Measurements from ENCODE around the gene P2RX6.
A peak's percentile ranks its signal among the peaks of the same experiment; 100 is the strongest.

P2RX6 gene

DNA sequence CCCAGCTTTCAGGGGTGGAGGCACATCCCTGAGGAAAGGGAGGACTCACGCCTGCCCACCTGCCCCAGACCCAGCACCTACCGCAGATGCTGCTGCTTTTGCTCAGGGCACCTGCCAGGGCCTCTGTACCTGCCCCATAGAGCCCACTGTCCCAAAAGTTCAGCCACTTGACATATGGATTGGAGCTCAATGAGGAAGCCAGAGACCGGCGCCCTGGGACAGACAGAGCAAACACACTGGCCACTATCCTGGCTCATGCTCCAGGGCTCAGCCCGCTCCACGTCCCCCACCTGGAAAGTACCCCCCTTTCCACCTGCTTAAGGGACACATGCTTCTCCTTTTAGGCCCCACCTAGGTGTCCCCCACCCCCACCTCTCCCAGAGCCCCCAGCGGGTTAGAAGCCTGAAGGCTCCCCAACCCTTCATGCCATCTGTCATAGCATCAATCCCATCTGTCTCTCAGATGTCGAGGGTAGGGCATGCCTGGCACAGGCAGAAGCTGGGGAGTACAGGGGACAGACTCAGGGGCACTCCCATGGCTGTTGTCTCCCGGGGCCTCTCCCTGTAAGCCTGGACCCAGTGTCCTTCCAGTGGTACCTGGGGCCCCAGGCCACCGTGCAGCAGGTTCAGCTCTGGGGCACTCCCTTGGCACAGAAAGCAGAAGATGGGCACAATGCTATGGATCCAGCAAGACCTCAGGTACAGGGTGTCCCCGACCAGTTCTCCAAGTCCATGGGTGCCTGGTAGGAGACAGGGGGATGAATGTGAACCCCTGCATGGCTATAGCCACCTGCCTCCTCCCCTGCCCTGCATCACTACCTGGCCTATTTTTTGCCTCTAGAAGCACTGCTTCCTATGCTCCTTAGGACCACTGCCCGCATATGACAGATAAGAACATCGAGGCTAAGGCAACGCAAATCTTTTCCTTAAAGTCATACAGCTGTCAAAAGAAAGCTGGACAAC lies 2.2 kb upstream of the P2RX6 start:
- no peak for DNase-seq (ENCODE audit: low read depth in 2 of 2)

DNA sequence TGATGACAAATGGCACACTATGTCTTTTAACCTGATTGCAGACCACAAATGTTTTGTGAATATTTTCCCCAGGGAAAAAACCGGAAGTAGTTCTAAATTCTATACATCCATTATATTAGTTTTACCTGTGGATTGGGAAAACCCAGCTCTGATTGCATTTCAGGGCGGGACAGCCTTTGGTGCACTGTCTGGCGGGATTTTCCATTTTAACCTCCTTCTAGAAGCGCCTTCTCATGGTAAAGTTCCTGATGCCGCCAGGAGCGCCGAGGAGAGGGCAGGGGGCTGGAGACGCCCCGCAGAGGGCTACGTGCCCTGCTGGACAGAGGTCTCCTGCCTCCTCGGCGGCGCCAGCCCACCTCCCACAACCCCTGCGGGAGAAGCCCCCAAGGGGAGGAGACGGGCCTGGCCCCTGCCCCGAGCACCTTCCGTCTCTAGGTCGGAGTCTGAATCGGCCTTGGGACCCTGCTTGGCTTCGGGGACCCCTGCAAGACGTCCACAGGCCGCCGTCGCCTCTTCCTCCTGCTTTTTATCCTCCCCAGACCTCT lies 1.2 kb upstream of the P2RX6 start:
- DNase-seq (ENCODE audit: low read depth in 2 of 2), result no peak

DNA sequence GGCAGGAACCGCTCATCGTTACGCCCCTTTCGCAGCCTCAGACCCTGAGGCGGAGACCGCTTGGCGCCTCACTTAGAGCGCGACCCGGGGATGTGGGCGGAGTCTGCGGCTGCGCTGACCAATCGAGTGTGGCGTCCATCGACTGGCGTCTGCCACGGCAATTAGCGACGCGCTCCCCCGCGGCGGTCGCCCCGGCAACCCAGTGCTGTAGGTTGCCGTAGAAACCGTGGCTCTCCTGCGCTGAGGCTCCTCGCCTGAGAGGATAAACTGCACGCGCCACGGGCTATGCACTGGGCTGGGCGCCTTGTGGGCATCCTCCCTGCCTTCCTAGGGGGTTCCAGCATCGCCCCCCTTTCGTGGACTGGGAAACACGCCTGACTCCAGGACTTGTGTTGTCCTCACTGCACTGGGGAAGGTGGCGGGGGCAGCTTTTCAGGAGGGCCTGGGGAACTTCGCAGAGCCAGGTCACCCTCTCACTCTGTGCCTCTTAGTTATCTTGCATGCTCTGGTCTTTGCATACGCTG lies 701 bp upstream of the P2RX6 start:
- peak; percentile 71 to 86 for DNase-seq (ENCODE audit: low read depth in 2 of 2)

DNA sequence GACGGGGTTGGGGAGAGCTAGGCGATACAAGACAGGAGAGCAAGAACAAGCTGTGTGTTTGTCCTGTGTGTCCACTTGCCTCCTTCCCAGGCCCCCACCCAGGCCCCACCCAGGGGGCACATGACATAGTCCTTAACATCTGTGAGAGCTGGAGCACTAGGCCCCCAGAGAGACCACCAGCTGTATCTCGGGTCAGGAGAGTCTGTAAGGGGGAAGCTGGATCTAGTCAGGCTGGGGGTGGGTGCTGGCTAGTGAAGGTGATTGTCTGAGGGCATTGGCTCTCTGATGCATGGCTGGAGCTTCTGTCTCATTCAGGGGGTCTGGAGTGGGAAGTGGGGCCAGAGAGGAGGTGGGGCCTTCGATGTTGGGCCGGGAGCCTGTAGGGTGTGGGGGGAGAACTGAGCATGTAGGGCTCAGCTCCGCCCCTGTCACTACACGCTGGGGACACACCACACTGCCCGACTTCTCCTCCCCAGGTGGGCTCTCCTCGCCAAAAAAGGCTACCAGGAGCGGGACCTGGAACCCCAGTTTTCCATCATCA lies 571 bp downstream of the P2RX6 start:
- DNase-seq (ENCODE audit: low read depth in 2 of 2), result no peak

DNA sequence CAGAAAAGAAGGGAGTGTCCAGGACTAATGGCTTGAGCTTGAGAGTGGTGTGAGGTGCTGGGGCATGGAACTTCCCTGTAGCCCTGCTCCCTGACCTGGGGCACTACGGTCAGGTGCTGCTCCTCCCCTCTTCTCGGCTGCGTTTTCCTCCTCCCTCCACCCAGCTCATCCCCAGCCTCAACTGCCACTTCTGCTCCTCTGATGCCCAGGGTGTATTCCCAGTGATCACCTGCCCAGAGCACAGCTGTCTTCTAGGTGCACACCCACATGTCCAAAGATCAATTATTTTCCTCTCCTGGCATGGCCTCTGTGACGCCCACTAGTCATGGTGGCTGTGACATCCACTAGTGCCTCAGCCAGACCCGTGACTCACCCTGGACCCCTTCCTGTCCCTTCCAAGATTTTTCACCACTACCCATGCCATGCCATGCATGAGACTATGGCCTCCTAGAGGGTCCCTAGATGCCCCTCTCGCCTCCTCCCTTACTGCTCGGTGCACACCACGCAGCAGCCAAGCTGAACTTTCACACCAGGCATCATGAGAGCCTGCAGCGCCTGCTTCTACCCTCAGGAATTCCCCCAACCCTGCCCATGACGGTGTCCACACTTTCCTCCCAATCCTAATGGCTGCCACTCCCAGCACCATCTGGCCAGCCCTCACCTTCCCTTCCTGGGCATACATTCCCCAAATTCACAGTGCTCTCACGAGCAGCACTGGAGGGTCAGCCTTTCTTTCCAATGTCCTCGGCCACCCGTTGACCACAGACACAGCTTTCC lies 1.9 kb downstream of the P2RX6 start:
- no peak for DNase-seq (ENCODE audit: low read depth in 2 of 2)

DNA sequence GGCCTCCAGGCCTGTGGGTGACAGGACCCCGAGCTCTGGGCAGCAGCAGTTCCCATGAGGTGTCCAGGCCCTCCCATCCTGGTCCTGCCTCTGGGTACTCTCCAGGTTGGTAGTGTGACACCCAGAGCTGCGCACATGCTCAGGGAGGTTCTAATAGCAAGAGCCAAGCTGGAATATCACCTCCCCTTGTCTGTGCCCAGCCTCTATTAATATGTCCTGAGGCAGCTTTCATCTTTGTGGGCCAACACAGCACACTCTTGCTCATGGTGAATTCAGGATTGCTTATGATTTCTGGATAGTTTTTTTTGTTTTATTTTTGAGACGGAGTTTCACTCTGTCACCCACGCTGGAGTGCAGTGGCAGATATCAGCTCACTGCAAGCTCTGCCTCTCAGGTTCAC lies 3.3 kb downstream of the P2RX6 start:
- DNase-seq (ENCODE audit: low read depth in 2 of 2), result no peak

DNA sequence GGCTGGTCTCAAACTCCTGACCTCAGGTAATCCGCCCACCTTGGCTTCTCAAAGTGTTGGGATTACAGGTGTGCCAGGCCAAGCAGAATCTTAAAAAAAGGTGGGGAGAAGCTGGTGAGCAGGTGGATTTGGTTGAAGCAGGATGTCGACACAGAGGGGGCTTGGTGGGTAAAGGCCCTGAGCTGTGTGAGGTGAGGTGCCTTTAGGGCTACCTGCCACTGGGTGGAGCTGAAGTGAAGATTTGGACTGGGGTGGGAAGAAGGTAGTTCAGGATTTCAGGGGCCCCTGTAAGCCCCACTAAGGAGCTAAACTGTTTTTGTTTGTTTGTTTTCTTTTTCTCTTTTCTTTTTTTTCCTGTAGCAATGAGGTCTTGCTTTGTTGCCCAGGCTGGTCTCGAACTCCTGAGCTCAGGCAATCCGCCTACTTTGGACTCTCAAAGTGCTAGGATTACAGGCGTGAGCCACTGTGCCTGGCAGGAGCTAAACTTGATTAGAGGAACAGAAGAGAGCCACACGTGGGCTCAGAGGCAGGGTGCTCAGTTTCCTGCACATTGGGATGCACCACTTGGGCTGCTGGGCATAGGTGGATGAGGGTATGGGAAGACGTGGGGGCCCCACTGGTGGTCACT lies 6.0 kb downstream of the P2RX6 start:
- DNase-seq (ENCODE audit: low read depth in 2 of 2), result no peak

DNA sequence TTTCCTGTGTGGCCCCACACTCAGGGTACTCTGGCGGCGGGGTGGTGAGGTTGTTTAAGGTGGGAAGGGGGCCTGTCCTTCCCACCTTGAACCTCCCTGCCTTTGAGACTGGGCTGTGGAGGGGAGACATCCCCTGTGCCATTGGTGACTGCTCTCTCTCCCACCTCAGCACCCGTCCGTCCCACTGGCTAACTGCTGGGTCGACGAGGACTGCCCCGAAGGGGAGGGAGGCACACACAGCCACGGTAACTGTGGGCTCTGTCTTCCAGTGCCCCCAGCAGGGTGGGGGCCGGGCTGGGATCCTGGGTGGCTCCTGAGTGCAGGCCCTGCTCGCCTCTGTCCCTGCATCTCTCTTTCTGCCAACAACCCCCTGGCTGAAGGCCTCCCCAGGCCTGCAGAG lies 7.5 kb downstream of the P2RX6 start:
- no peak for DNase-seq (ENCODE audit: low read depth in 2 of 2)

DNA sequence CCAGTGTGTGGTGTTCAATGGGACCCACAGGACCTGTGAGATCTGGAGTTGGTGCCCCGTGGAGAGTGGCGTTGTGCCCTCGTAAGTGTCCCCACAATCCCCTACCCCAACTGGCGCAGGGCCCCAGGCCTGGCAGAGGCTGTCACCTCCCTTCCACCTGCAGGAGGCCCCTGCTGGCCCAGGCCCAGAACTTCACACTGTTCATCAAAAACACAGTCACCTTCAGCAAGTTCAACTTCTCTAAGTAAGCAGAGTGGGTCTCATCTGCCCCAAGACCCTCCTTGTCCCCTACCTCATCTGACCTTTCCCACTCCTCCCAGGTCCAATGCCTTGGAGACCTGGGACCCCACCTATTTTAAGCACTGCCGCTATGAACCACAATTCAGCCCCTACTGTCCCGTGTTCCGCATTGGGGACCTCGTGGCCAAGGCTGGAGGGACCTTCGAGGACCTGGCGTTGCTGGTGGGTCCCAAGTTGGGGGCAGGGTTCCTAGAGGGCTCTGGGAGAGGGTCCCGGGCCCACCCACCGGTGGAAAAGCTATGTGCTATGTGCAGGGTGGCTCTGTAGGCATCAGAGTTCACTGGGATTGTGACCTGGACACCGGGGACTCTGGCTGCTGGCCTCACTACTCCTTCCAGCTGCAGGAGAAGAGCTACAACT lies 8.1 kb downstream of the P2RX6 start:
- no peak for DNase-seq (ENCODE audit: low read depth in 2 of 2)

DNA sequence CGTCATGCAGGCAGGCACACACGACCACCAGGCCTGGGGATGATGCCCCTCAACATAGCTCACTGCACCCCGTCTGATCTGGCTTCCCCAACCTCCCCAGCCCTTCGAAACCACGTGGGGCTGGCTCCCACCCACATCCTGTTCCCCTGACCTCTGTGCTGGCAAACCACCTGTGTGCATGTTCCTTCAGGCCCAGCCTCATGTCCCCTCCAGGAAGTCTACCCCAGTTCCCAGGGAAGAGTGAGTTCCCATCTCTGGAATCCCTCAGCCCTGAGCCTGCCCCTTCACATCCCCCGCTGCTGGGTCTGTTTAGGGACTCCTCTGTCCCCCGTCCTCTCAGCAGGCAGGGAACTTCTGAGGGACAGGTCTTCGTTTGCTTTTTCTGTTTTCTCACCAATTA lies 10.3 kb downstream of the P2RX6 start:
- no peak for DNase-seq (ENCODE audit: low read depth in 2 of 2)

DNA sequence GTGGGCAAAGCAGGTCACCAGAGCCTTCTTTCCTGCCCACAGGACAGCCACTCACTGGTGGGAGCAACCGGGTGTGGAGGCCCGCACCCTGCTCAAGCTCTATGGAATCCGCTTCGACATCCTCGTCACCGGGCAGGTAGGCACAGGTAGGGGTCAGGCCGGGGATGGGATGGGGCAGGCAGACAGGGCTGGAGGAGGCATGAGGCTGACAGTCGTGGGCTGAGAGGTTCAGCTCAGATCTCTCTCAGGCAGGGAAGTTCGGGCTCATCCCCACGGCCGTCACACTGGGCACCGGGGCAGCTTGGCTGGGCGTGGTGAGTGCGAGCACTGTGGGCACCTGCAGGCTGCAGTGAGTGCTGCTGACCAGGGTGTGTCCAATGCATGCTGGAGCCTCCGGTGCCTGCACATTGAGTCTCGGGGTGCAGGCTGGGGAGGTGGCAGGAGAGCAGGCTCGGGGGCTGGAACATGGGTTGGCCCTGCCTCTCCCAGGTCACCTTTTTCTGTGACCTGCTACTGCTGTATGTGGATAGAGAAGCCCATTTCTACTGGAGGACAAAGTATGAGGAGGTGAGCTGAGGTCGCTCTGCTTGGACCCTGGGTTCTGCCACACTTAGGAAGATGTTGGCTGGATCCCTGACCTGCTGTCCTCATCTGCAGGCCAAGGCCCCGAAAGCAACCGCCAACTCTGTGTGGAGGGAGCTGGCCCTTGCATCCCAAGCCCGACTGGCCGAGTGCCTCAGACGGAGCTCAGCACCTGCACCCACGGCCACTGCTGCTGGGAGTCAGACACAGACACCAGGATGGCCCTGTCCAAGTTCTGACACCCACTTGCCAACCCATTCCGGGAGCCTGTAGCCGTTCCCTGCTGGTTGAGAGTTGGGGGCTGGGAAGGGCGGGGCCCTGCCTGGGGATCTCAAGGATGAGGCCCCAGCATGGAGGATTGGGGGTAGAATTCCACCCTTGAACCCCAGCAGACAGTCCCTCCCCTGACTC lies 11.1 kb downstream of the P2RX6 start:
- DNase-seq (ENCODE audit: low read depth in 2 of 2), result no peak

DNA sequence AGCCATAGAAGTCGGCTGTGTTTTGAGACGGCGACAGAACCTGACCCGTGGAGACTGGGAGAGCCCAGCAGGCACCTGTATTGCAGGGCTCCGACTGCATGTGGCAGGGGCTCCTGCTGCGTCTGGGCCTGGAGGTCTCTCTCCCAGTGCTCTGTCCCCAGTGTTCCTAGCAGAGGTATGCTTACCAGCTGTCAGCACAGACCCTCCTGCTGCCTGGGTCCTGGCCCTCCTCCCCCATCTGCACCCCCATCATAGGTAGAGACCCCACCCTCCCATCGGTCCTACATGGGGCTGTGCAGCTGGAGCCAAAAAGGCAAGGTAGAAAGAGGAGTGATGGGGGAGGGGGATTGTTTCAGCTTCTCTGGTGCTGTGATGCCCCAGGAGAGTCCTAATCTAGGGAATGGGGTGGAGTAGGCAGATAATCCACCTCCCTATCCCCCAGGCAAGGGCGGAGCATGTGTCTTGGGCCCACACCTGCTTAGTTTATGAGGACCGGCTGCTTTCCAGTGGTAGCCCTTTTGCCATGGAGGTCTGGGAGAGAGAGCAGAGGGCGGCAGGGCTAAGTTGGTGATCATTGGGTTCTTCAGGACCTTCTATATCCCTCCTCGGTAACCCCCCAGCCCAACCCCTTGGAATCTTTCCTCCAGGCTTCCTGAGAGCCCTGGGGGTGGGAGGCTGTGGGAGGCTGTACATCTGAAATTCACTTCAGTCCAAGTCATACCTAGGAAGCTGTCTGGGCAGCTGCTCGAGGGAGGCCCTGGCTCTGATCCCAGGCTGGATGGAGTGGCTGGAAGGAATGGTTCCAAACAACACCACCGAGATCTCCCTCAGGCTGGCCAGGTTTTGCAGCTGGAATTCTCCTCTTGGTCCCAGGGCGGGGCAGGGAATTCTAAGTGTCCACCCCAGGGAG lies 12.1 kb downstream of the P2RX6 start:
- no peak for DNase-seq (ENCODE audit: low read depth in 2 of 2)

DNA sequence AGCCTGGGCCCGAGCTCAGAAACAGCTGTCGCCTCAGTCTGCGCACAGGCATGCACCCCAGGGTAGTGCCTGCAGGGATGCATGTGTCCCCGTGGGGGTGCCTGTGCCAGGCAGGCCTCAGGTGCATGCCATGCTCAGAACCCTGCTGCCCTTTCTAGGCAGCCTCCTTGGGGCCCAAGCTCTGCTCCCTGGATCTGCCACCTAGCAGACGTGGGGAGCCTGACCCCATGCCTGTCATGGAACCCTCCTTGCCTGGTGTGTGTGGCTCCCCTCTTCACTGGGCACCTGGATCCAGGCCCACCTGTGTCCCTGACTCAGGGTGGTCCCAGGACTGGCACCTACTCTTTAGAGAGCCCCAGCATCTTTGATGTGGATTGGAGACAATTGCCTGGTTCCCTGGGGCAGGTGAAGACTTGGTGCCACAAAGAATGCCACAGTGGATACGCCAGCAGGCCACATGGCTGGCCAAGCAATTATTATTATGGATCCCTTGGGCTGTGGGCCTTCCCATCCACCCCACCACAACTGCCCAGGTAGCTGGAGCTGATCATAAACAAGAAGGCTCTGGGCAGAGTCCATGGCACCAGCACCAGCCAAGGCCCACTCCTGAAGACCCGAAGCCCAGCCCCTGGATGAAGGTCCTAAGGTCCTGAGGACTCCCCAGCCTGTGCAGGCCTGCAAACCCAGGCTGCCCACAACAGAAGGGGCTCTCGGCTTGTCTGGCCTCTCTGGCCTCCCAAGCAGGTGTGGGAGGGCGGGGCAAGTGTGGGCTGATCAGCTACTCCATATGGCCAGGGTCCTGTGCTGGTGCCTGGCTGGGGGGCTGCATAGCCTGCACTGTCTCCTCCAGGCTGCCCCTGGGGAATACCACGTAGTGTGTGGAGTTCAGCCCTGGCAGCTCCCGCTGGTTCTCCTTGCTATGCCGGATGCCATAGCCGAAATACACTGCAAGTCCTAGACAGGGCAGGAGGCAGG lies 13.6 kb downstream of the P2RX6 start:
- DNase-seq (ENCODE audit: low read depth in 2 of 2), result no peak

DNA sequence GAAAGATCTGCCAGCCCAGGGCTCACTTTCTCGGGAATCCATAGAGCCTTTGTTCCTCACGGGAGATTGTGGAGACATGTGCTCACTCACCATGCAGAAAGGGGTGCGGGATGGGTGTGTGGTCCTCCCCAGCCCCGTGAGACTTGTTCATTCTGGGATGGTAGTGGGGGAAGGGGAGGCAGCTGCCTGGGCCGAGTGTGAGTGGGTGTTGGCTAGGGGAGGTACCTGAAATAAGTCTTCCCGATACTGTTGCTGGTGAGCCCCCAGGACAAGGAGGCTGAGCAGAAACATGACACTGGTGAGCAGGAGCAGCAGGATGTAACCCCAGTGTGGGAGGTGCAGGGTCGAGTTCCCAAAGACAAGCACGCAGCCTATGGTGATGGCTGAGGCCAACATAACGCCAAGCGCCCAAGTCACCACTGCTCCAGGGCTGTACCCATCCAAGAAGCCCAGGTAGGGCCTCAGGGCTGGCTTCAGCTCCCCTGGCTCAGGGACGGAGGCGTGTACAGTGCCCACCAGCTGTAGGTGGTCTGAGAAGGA lies 14.6 kb downstream of the P2RX6 start:
- DNase-seq (ENCODE audit: low read depth in 2 of 2), result no peak

DNA sequence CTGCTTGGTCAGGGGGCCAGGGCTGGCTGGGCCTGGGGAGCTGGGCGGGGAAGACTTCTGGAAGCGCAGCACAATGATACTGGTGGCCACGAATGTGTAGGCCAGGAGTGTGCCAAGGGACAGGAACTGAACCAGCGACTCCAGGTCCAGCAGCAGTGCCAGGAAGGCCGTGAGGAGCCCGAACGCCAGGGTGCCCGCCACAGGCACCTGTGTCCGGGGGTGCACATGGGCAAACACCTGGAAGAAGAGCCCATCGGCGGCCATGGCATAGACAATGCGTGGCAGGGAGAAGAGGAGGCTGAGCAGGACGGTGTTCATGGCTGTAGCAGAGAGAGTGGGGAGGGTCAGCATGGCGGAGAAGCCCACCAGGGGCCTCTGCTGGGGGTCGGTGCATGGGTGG lies 15.1 kb downstream of the P2RX6 start:
- no peak for DNase-seq (ENCODE audit: low read depth in 2 of 2)

DNA sequence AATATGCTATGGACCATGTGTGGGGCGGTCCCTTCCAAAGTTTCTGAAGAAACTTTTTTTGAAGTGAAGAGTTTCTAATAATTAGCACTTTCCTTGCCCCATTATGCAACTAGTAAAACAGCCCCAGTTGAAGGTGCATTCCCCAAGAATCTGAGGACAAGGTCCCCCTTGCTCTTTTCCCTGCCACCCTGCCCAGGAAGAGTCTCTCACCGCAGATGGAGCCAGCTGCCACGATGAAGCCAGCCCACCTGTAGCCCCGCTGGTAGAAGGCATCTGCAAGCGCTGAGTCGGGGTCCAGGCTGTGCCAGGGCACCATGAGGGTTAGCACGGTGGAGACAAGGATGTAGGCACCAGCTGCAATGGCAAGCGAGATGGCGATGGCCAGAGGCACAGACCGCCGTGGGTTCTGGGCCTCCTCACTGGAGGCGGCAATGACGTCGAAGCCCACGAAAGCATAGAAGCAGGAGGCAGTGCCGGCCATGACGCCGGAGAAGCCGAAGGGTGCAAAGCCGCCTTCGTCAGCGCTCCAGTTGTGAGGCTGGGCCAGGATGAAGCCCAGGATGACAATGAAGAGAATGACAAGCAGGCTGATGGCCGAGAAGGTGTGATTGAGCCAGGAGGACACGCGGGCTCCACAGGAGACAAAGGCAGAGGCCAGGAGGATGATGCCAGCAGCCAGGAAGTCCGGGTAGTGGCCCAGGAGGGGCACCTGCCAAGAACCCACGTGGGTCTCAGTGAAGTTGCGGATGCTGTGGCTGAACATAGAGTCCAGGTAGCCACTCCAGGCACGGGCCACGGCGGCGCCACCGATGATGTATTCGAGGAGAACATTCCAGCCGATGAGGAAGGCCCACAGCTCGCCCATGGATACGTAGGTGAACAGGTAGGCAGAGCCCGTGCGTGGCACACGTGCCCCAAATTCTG lies 15.9 kb downstream of the P2RX6 start:
- no peak for DNase-seq (ENCODE audit: low read depth in 2 of 2)

Measured in stimulated activated CD4-positive, alpha-beta T cell treated with anti-CD3 and anti-CD28 coated beads, Interleukin-15, amount 100 ng/mL, for 48 hours (primary cell).